ENCODE results near the gene CLDN4.

CLDN4 gene

GRCh38 chr7:73882047-73882402, 51.2 kb downstream of the CLDN4 start:
- Mint-ChIP-seq H3K27ac (no peak overlapping the region), H3K27me3 (peaks cover 43% of the 10 kb centered on the region), H3K9me3 (no peaks in the 10 kb centered on the region), H3K4me1 (no peaks in the 10 kb centered on the region), H3K36me3 (no peaks in the 10 kb centered on the region), H3K4me3 (no peak overlapping the region)
- CTCF ChIA-PET, result no interaction called here
- DNase-seq, result no peak

Measured in activated naive CD4-positive, alpha-beta T cell treated with anti-CD3 and anti-CD28 coated beads, Interleukin-2, amount 10 ng/mL, durations not matched to agents 7 days and 5 days (primary cell).